GM19043 (cell line): ENCODE measurements around the gene PITPNC1.
"Not testable (repeated sequence)": the region's sequence is repeated elsewhere in the genome, so short reads cannot be mapped to it uniquely, and the experiment has no call there.

Experiments
- ATAC-seq: cut with Tn5 transposase; IDR thresholded peaks from one replicate; pipeline ENCODE4 v1.9.1; 2021; ENCODE audit warnings: low read depth; ENCODE audit not compliant: unreplicated experiment

PITPNC1 gene

DNA sequence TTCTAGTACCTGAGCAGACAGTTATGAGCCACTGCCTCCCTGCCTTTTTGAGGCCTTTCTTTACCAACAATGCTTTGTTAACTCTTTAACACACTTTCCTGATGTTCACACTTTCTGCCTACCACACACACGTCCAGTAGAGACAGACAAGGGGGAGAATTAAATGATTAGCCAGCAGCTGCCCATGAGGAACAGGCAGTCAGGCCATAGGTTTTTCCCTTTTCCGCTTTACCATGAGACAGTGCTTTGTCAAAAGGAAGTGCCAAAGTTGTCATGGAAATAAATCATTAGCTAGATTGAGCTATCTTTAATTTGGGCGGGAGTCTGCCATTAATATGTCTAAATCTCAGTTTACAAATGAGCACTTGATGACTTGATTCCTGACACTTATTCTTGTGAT lies 102.1 kb downstream of the PITPNC1 start:
- ATAC-seq, result no peak

DNA sequence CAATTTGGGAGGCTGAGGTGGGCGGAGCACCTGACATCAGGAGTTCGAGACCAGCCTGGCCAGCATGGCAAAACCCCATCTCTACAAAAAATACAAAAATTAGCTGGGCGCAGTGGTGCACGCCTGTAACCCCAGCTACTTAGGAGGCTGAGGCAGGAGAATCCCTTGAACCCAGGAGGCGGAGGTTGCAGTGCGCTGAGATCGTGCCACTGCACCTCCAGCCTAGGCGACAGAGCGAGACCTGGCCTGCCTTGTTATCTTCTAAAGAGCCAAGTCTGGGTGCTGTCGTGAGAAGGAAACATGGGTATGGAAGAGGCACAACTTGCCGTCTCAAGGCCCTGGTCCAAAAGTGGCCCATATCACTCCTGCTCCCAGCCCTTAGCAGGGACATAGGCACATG lies 103.9 kb downstream of the PITPNC1 start:
- ATAC-seq, result not testable (repeated sequence)

DNA sequence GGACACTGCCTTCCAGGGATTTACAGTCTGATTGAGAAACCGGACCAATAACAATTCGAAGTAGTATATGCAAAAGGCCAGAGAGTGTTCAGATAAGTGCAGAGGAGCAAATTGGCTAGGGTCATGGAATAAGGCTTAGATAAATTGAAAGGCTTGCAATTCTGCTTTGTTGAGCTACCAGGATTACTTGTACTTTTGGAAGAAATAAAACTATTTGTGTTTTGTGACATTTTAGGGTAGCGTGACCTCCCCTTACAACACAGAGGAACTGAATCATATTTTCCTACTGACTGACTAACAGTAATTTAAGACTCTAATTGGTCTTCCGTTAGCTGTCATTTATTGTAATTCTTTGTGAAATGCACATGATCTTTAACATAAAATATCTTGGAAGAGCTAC lies 104.7 kb downstream of the PITPNC1 start:
- ATAC-seq, result no peak

DNA sequence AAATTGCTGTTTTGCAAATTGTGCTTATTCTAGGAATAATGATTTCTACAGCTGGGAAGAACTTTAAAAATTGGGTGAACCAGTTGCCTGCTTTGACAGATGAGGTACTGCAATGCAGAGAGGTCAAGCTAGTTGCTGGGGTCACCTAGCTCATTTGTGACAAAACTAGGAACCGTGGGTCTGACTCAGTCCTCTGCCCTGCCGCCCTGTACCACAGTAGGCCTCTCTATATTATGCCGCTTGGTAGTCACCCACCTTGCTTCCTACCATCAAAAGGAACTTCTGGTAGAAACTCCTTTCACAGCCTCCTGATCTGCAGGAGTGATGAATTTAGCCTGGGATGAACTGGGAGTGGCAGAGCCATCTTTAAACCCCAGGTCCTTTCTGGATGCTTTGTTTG lies 105.7 kb downstream of the PITPNC1 start:
- no peak for ATAC-seq

DNA sequence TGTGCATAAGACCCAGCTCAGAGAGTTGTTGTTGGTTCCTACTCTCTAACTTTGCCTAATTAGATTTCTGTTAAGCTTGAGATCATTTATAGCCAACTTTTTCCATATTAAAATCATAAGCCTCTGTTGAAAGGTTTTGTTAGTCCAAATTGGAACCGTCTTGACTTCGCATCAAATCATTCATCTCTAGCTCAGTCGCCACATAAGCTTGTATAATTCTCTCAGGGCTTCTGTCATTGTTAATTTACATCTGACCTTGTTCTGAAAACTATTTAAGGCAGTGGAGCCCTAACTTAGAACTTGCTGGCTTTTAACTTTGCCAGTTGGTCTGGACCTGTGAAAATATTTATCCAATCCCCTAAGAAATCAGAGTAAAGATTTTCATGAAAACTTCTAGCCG lies 107.2 kb downstream of the PITPNC1 start:
- no peak for ATAC-seq

DNA sequence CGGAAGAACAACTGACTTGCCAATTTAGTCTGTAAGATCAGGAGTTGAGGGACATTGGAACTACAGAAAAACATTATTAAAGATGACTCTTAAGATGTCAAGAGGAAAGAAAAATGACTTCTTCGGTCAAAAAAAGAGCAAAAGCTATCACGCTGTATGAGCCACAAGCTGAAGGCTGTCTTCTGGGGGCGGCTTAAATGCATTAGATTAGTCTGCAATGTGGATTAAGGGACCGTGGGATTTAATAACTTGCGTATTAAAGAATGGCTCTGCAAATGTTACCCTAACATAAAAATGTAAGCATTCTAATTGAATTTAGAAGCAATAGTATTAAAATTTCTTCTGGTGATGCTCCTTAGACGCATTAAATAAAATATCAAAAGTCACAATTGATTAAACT lies 108.6 kb downstream of the PITPNC1 start:
- ATAC-seq, result no peak

- no peak for ATAC-seq
Measured at GRCh38 chr17:67487506-67487905, 110.4 kb downstream of the PITPNC1 start.

DNA sequence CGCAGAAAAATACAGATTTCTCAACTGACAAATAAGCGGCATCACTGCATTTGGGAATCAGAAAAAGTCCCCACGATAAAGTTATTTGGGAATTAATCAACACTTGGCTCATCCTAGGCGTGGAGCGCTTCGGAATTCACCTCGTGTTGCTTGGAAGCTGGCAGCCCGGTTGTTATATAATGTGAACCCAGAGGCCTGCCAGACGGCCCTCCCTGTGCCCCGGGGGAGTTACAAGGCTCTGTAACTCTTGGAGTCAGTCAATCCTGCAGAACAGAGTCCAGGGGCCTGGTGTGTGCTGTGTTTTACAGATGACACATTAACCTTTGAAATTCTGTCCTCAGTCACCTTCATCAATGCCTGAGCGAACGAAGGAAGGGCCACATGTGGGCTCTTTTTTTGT lies 111.1 kb downstream of the PITPNC1 start:
- no peak for ATAC-seq

- no peak for ATAC-seq
Measured at GRCh38 chr17:67488768-67489167, 111.7 kb downstream of the PITPNC1 start.

- no peak for ATAC-seq
Measured at GRCh38 chr17:67489273-67489672, 112.2 kb downstream of the PITPNC1 start.

DNA sequence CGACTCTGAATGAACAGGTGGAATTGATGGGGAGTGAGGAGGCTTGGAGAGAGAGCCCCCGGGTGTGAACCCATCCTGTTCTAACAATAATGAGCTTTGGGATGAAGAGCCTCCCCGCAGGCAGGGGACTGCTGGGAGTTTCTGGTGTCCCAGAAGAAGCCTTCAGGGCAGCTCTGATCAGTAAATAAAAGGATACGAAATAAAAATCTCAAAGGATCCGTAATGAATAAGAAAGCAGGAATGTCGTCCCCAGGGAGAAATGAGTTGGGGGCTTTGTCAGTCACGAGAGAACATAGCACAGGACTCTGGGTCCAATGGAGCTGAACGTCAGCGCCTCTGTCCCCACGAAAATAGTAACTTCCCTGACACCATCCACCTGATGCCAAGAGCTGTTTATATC lies 113.4 kb downstream of the PITPNC1 start:
- no peak for ATAC-seq

GRCh38 chr17:67491009-67491680 lies 114.1 kb downstream of the PITPNC1 start:
- no peak for ATAC-seq

DNA sequence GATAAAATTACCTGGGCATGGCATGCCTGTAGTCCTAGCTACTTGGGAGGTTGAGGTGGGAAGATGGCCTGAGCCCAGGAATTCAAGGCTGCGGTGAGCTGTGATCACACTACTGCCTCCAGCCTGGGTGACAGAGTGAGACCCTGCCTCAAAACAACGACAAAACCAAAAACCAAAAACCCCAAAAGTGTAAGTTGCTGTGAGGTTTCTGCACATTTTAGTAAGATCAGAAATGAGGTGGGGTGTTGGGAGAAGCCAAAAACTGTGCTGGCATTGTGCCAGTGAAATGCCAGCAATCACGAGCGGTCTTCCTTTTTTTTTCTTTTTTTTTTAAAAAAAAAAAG lies 114.6 kb downstream of the PITPNC1 start:
- no peak for ATAC-seq

DNA sequence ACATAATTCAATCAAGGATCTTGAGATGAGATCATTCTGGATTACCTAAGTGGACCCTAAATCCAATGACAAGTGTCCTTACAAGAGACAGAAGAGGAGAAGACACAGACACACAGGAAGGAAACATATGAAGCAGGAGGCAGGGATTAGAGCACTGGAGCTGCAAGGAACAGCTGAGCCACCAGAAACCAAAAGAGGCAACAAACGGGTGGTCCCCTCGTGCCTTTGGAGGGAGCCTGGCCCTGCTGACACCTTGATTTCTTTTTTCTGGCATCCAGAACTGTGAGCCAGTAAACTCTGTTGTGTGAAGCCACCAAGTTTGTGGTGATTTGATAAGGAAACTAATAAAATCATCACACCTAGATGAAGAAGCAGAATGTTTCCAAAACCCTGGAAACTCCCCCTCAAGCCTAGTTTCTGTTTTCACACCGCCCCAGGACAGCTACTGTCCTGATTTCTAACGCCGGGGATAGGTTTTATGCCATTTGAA lies 115.2 kb downstream of the PITPNC1 start:
- no peak for ATAC-seq

DNA sequence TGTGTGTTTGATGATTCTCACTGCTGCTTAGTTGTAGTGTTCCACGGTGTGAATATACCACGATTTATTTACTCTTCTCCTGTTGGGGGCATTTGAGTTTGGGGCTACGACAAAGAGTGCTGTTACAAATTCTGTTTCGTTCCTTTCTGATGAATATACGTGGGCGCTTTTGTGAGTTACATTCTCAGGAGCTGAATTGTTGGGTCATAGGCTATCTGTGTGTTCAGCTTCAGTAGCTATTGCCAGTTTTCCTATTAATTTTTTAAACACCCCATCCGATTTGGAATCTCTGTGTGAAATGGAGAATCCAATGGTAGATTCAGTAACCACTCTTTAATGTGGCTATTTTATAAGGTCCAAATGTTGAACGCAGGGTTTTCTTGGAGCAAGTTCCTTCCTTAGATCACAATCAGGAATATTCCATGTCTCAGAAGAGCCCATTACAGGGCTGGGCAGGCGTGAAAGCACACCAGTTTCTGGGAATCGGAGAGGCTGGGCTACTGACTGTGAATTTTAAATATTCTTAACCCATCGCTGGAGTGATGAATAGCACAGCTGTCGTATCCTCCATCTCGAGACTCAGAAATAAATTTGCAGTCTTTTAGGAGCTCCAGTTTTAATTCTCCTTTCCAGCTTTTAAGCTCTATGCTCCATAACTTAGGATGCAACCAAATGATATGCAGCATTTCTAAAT lies 115.9 kb downstream of the PITPNC1 start:
- ATAC-seq, result no peak

DNA sequence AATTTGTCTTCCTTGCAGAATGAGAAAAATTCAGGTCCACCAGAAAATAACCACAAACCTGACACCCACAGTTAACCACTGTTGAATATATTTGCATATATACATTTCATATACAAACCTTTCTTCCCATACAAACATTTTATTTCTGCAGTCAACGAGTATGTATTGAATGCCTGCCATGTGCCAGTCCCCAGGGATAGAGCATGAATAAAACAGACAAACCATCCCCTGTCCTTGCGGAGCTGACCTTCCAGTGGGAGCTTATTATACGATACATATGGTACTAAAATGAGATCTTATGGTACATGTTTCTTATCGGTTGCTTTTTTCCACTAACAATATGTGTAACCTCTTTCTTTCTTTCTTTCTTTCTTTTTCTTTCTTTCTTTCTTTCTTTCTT lies 116.7 kb downstream of the PITPNC1 start:
- ATAC-seq, result no peak

- not testable (repeated sequence) for ATAC-seq
Measured at GRCh38 chr17:67495534-67495933, 118.5 kb downstream of the PITPNC1 start.

GRCh38 chr17:67496286-67496685 lies 119.2 kb downstream of the PITPNC1 start:
- no peak for ATAC-seq

GRCh38 chr17:67499685-67500084 lies 122.6 kb downstream of the PITPNC1 start:
- no peak for ATAC-seq

DNA sequence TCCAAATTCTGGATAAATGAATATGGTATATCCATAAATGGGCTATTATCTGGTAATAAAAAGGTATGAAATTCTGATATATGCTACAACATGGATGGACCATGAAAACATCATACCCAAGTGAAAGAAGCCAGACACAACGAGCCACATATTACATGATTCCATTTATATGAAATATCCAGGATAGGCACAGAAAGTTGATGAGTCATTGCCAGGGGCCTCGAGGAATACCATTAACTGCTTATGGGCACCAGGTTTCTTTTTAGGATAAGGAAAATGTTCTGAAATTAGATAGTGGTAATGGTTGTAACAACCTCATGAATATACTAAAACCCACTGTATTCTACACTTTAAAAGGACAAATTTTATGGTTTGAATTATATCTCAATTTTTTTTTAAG lies 123.2 kb downstream of the PITPNC1 start:
- no peak for ATAC-seq

- no peak for ATAC-seq
Measured at GRCh38 chr17:67500677-67501300, 123.7 kb downstream of the PITPNC1 start.

GRCh38 chr17:67502151-67502550 lies 125.1 kb downstream of the PITPNC1 start:
- no peak for ATAC-seq
